Adipocyte (in vitro differentiated cells): ENCODE results near the gene C11orf86.
A peak's percentile ranks its signal among the peaks of the same experiment; 100 is the strongest.

Experiments
- DNase-seq: peaks from one replicate; pipeline ENCODE4 v3.0.0-alpha.2; 2015; ENCODE audit warnings: low read depth
- H3K27me3 ChIP-seq: replicated peaks from 2 replicates; pipeline ENCODE4 v1.7.0; 2013; ENCODE audit warnings: mild to moderate bottlenecking, low read length, moderate library complexity; ENCODE audit not compliant: control insufficient read depth, insufficient read depth
- H3K36me3 ChIP-seq: 2 replicates; pipeline ENCODE4 v1.7.0; 2013; ENCODE audit warnings: low read length, mild to moderate bottlenecking, moderate library complexity; ENCODE audit not compliant: control insufficient read depth, insufficient read depth, severe bottlenecking
- H3K4me1 ChIP-seq: 2 replicates; pipeline ENCODE4 v1.7.0; 2013; ENCODE audit warnings: mild to moderate bottlenecking, low read length, moderate library complexity; ENCODE audit not compliant: control insufficient read depth, insufficient read depth
- H3K4me3 ChIP-seq: 2 replicates; pipeline ENCODE4 v1.7.0; 2013; ENCODE audit warnings: mild to moderate bottlenecking, low read length, moderate library complexity
- H3K9ac ChIP-seq: 2 replicates; pipeline ENCODE4 v1.7.0; 2013; ENCODE audit warnings: mild to moderate bottlenecking, low read length, moderate library complexity
- H3K9me3 ChIP-seq: 2 replicates; pipeline ENCODE4 v1.7.0; 2013; ENCODE audit warnings: mild to moderate bottlenecking, low read length, moderate library complexity; ENCODE audit not compliant: control insufficient read depth

C11orf86 gene, protein sequence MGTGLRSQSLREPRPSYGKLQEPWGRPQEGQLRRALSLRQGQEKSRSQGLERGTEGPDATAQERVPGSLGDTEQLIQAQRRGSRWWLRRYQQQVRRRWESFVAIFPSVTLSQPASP

DNA sequence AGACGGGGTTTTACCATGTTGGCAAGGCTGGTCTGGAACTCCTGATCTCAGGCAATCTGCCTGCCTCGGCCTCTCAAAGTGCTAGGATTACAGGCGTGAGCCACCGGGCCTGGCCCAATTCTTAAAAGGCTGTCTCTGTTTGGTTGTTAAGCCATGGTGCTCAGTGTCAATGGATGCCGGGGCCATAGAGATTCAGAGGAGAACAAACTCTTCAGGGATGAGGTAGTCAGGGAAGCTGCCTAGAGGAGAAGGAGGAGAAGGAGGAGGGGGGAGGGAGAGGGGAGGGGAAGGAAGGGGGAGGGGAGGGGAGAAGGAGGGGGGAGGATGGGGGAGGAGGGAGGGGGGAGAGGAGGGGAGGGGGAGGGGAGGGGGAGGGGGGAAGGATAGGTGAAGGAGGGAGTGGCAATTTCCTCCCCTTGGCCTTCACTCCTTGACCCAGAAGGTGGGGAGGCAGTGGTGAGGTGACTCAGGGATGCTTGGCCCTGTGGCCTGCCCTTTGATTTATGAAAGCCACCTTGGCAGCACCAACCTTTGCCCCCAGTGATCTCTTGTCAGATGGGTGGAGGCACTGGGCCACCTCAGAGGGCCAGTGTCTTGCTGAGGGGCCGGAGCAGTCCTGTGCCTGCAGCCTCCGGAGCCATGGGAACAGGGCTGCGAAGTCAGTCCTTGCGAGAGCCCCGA is at the start of gene C11orf86:
Gene C11orf86, plus strand, starts transcription at position 581 of the 681 bp plus-strand sequence. Its CDS starts 59 bp downstream, at position 640.
- Histone ChIP-seq H3K36me3 (no peaks in the 10 kb centered on the region), H3K4me3 (no peak within 1 kb of the TSS), H3K9ac (no peak within 1 kb of the TSS), H3K4me1 (peaks cover 31% of the 10 kb centered on the region), H3K27me3 (no peaks in the 10 kb centered on the region), H3K9me3 (peaks cover 12% of the 10 kb centered on the region)
- DNase-seq, result no peak

DNA sequence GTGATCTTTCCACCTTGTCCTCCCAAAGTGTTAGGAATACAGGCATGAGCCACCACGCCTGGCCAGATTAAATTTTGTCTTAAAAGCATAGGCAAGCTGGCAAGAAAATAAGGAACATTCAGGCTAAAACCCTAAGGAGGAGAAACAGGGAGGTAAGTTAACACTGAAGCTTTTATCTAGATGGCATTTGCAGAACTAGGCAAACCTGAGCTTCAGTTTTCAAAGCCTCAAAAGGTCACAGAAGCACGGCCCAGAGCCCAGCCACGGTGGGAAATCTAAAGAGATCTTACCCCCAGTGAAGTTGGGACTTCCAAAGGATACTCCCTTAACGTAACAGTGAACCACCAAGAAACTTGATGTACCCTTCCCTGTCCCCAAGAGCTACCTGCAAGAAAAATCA is 45.4 kb upstream of the C11orf86 start:
- no peaks in the 10 kb centered on the region for H3K9me3 ChIP-seq
- no peaks in the 10 kb centered on the region for H3K27me3 ChIP-seq
- H3K4me1 ChIP-seq, result peaks cover 38% of the 10 kb centered on the region
- H3K4me3 ChIP-seq, result no peak overlapping the region
- DNase-seq, result no peak
- H3K9ac ChIP-seq, result no peak overlapping the region
- H3K36me3 ChIP-seq, result no peaks in the 10 kb centered on the region

DNA sequence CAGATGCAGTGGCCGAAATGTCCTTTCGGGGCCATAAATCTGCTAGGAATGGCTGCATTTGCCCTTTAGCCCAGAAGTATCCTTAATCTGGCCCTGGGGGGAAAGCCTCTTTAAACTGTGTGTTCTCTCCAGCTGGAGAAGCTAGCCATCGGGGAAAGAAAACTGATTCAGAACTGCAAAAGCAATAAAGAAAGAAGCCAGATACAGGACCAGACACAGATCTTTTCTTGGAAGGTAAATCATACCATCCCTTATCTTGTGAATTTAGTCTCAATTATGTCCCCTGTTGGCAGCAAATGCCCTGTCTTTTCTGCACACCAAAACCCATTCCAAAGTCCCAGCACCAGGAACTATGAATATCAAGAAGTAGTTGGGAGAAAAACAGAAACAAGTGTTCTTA is 42.6 kb upstream of the C11orf86 start:
- peak overlapping the region; percentile 6 for H3K4me3 ChIP-seq
- no peak for DNase-seq
- H3K9me3 ChIP-seq, result no peaks in the 10 kb centered on the region
- H3K9ac ChIP-seq, result peak overlapping the region; percentile 46
- H3K4me1 ChIP-seq, result peaks cover 57% of the 10 kb centered on the region
- no peaks in the 10 kb centered on the region for H3K36me3 ChIP-seq
- no peaks in the 10 kb centered on the region for H3K27me3 ChIP-seq

DNA sequence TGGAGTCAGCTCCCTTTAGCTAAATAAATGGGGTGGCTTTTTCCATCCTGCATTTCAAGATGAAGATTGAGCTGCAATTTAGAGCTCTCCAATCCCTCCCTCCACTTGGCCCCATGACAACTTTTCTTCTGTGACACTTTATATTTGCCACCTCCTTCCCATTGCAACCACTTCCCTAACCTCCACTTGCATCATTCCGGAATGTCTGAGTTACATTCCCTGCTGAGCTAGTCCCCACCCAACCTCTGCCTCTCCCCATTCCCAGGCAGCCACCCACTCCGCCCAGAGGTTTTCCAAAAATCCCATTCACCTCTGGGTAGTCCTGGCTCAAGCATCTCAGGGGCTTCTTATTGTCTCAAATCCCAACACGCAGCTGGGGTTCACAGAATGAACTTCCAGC is 41.6 kb upstream of the C11orf86 start:
- Histone ChIP-seq H3K9ac (no peak overlapping the region), H3K9me3 (no peaks in the 10 kb centered on the region), H3K4me3 (no peak overlapping the region), H3K4me1 (peaks cover 56% of the 10 kb centered on the region), H3K36me3 (no peaks in the 10 kb centered on the region), H3K27me3 (no peaks in the 10 kb centered on the region)
- peak; percentile 25 for DNase-seq

DNA sequence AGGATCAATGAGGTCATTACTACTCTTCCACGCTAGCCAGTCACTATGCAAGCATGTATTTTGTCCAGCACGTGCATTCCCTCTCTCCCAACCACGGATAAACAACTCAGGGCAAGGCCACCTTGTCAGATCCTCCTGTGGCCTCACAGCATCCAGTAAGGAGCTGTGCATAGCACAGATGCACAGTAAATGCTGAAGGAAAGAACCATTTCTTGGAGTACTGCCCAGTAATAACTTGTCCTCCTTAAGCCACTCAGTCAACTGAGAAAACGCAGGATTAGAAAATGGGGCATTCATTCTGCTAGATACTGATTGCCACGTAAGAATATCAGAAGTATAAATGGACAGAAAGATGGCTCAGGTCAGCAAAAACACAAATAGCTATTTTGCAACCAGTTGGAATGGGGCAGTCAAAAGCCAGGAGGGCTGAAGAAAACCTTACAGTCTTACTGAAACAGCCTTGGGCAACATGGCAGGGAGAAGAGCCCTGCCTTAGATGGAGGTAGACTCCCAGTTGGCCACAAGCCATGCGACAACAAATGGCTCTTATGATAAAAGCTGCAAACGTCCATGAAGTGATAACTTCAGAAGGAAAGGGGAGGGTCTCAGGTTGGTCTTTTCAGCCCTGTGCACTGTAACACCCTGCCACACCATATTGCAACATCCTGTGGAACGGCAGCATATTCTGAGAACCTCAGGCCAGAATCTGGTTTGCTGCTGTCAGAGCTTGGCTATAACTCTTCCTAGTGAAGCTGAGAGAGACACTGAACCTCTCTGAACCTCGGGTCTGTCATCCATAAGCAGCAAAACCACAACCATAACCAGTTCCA is 39.9 kb upstream of the C11orf86 start:
- no peaks in the 10 kb centered on the region for H3K27me3 ChIP-seq
- peak overlapping the region; percentile 37 for H3K9ac ChIP-seq
- H3K36me3 ChIP-seq, result no peaks in the 10 kb centered on the region
- peak; percentile 73 for DNase-seq
- H3K9me3 ChIP-seq, result no peaks in the 10 kb centered on the region
- H3K4me1 ChIP-seq, result peaks cover 48% of the 10 kb centered on the region
- H3K4me3 ChIP-seq, result no peak overlapping the region

DNA sequence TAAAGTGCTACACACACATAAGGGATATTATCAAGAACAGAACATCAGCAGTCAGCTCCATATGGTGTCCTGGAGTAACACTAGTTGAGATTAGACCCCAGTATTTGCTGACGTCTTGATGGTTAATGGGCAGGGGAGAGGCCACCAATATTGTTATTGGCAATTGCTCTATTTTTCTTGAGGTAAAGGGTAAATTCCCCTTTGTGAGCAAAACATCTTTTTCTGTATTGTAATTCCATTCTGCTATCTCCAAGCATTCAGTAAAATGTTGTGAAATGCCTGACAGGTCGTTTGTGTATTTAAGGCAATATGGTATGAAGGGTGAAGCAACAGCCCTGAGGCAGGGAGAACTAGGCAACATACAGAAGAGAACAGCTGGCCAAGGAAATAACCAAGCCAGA is 38.8 kb upstream of the C11orf86 start:
- H3K9me3 ChIP-seq, result no peaks in the 10 kb centered on the region
- no peak overlapping the region for H3K9ac ChIP-seq
- peaks cover 48% of the 10 kb centered on the region for H3K4me1 ChIP-seq
- no peak overlapping the region for H3K4me3 ChIP-seq
- DNase-seq, result peak; percentile 97
- no peaks in the 10 kb centered on the region for H3K27me3 ChIP-seq
- H3K36me3 ChIP-seq, result no peaks in the 10 kb centered on the region

DNA sequence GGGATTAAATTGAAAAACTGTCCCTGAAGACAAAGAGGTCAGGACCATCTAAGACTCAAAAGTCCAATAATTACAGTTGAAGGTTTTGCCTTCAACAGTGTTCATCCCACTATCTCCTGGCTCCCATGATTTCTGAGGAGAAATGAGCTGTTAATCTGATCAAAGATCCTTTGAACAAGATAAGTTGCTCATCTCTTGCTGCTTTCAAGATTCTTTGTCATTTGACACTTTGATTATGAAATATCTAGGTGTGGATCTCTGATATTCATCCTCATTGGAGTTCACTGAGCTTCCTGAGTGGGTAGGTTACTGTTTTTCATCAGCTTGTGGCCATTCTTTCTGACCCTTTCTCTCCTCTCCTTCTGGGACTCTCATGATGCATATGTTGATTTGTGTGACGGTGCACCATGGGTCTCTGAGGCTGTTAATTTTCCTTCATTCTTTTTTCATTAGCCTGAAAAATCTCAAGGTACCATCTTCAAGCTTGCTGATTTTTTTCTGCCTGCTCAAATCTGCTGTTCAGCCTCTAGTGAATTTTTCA is 37.8 kb upstream of the C11orf86 start:
- peak; percentile 21 for DNase-seq
- H3K27me3 ChIP-seq, result no peaks in the 10 kb centered on the region
- H3K4me1 ChIP-seq, result peaks cover 44% of the 10 kb centered on the region
- H3K9ac ChIP-seq, result no peak overlapping the region
- no peak overlapping the region for H3K4me3 ChIP-seq
- H3K36me3 ChIP-seq, result peaks cover under 1% of the 10 kb centered on the region
- no peaks in the 10 kb centered on the region for H3K9me3 ChIP-seq

DNA sequence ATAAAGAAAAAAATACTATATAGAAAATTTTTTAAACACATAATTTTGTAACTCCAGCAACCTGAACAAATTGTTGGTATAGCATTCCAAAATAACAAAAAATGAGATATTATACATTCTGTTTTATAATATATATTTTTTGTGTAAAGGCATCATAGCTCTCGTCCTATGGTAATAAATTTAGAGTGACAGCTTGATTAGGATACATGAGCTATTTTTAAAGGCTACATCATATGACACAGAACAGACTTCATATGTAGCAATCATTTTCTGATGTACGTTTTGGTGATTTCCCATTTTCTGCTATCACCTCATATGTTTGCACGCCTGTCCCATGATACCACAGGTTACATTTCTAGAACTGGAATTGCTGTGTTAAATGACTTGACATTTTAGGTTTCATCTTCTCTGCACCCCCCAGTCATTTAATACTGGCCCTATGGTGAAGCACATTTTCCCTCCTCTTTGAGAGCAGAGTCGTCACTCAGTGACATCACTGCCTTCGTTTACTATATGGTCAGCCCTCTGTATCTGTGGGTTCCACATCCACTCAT is 36.4 kb upstream of the C11orf86 start:
- Histone ChIP-seq H3K36me3 (peaks cover 5% of the 10 kb centered on the region), H3K4me1 (peaks cover 30% of the 10 kb centered on the region), H3K9me3 (no peaks in the 10 kb centered on the region), H3K4me3 (no peak overlapping the region), H3K9ac (no peak overlapping the region), H3K27me3 (no peaks in the 10 kb centered on the region)
- DNase-seq, result no peak

DNA sequence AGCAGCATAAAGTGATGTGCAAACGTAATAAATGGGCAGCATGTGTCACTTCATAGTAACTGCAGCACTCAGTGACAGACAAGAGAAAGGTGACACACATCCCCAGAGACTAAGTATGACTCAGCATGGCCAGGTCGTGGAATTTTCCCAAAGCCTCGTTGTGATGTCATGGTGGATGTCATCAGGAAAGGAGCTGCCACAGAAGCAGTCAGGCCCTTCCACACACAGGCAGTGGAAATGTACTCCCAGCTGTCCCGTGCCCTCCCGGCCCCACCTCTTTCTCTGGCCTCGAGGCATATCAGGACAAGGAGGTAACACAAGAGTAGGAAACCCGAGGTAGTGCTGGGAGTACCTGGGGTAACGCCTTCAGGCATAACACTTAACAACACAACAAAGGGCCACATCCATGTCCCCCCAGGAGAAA is 25.0 kb upstream of the C11orf86 start:
- Histone ChIP-seq H3K9ac (no peak overlapping the region), H3K4me1 (peaks cover 13% of the 10 kb centered on the region), H3K36me3 (peaks cover 12% of the 10 kb centered on the region), H3K27me3 (no peaks in the 10 kb centered on the region), H3K9me3 (no peaks in the 10 kb centered on the region), H3K4me3 (no peak overlapping the region)
- peak; percentile 63 for DNase-seq

DNA sequence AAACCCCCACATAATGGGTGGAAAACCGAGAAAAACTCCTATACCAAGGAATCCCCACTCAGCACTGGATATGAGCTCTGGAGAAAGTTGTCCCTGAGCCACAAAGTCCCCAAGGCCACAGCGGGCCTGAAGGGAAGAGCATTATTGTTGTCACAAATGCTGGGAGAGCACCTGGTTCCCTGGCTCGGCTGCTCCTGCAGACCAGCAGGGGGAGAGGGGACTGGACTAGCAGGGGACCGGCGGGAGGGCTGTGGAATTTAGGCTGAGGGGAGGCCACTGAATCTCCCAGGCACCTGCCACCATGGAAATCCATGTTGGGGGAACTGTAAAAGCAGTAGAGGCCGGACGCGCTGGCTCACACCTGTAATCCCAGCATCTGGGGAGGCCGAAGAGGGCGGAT is 24.0 kb upstream of the C11orf86 start:
- H3K4me3 ChIP-seq, result no peak overlapping the region
- no peak overlapping the region for H3K9ac ChIP-seq
- DNase-seq, result no peak
- peaks cover 12% of the 10 kb centered on the region for H3K36me3 ChIP-seq
- no peaks in the 10 kb centered on the region for H3K27me3 ChIP-seq
- H3K4me1 ChIP-seq, result peaks cover 13% of the 10 kb centered on the region
- no peaks in the 10 kb centered on the region for H3K9me3 ChIP-seq

DNA sequence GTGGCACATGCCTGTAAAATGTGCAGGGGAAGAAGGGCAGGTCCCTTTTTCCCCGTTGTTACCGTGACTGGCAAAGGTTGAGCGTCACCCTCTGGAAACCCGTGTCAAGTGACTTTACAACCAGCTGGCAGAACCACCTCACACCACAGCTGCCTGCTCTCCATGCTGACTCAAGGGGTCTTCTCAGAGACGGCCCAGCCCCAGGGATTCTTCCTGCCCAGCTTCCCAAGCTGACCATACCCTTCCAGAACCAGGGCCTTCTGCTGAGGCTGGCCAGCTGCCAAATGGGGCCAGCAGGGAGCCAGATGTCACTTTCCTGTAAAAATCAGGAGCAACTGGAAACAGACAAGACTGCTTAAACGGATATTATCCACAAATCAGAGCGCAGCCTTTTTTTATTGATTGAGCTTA is 23.2 kb upstream of the C11orf86 start:
- Histone ChIP-seq H3K4me1 (peaks cover 19% of the 10 kb centered on the region), H3K36me3 (peaks cover 12% of the 10 kb centered on the region), H3K4me3 (no peak overlapping the region), H3K9me3 (no peaks in the 10 kb centered on the region), H3K9ac (no peak overlapping the region), H3K27me3 (no peaks in the 10 kb centered on the region)
- peak; percentile 43 for DNase-seq
